ENCODE measurements around the gene HNRNPUL1.

GRCh38 chr19:41332000-41332399 lies 67.8 kb downstream of the HNRNPUL1 start:
- TF ChIP-seq CTCF (conservative IDR thresholded peaks at IDR 0.05; ENCODE audit: low read length) (no peak), EZH2phosphoT487 (IDR thresholded peaks at IDR 0.05; ENCODE audit: borderline replicate concordance) (no peak)

Data from Loucy (cell line).